ENCODE measurements around the gene DEUP1.

The DEUP1 gene

GRCh38 chr11:93480256-93480655 lies 149.7 kb downstream of the DEUP1 start:
- DNase-seq = no peak

DNA sequence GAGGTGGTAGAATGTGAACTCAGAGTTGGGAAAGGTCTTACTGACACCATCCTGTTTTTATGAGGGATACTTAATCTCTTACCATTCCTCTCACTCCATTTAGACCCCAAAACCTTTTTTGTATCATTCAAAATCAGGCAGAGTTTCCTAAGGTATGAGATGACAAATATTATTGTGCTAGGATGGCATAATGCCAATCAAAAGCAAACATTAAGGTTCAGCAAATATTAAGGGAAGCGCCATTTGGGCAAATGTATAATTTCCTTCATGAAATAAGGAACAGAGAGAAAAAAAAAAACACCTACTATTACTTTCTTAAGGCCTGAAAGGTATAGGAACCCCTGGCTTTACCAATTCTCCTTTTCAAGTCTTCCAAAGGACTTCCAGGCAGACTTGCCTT lies 150.2 kb downstream of the DEUP1 start:
- DNase-seq = no peak

GRCh38 chr11:93481279-93481678 lies 150.7 kb downstream of the DEUP1 start:
- DNase-seq = no peak

- no peak for DNase-seq
Observed at GRCh38 chr11:93481696-93482095, 151.2 kb downstream of the DEUP1 start.

DNA sequence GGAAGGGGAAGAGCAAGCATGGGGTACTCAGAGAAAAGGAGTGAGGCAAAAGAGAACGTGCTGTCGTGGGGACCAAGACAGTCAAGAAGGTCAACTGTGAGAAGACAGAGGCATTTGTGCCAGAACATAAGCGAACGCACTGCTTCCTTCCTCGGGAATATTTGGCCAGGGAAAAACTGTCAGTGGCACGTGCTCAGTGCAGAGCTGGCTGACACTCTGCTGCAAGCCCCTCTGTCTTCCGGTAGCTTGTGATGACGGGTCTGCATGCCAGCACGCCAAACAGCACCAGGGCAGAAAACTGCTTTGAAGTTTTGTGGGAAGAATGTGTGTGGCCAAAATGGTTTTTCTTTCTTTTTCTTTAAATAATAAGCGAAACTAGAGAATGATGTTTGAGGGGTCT lies 152.0 kb downstream of the DEUP1 start:
- no peak for DNase-seq

DNA sequence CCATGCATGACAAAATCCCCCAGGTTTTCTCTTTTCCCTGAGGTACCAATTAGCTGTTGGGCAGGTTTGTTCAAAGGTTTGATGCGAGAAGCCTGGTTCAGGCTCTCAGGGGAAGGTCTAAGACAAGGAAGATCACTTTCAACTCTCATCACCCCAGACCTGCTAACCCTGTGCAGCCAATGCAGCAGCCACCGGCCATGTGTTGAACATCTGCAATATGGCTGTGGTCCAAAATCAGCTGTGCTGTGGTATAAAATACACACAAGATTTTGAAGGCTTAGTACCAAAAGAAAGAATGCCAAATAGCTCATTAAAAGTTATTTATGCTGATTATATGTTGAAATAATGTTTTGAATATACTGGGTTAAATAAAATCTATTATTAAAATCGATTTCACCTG lies 154.2 kb downstream of the DEUP1 start:
- DNase-seq = no peak

- DNase-seq = no peak
Observed at GRCh38 chr11:93485983-93486382, 155.4 kb downstream of the DEUP1 start.

GRCh38 chr11:93487032-93487483 lies 156.5 kb downstream of the DEUP1 start:
- DNase-seq = no peak
